HG03354 (cell line): ENCODE measurements around the gene TGFB3.

ENCODE experiments used
- ATAC-seq: cut with Tn5 transposase; IDR thresholded peaks from one replicate; pipeline ENCODE4 v1.9.1; 2021; ENCODE audit warnings: mild to moderate bottlenecking; ENCODE audit not compliant: unreplicated experiment, poor library complexity, severe bottlenecking

Gene TGFB3

DNA sequence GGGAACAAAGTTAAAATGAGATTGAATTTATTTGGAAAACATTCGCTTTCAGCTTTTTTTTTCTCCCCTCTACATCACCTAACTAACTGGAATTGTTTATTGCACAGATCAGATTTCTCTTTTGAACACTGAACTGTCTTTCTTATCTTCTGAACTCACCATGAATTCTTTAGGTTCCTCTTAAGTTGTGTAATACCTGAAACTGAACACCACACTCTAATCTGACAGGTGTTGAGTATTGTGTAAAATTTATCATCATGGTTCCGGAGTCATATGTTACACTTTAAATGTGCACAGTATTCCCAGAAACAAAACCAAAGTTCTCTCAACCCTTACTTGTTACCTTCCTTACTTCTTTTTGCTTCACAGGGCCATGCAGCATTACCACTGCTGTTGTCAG, 66.8 kb downstream of the TGFB3 start:
- no peak for ATAC-seq

DNA sequence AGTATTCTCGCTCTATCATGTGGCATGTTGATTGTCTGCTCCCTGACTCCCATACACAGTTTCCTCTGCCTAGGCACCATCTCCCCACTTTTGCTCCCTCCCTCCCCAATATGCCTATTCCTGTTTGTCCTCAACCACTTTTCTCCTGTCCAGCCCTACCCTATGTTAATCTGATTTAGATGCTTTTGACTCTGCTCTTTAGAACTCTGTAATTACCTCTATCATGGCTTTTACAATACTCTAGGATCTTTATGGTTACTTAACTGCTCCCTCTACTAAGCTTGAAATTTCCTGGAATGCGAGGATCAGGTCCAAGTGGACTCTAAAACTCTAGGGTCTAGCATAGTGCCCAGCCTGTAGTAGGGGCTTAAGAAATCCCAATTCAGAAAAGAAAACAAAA, 68.6 kb downstream of the TGFB3 start:
- no peak for ATAC-seq

DNA sequence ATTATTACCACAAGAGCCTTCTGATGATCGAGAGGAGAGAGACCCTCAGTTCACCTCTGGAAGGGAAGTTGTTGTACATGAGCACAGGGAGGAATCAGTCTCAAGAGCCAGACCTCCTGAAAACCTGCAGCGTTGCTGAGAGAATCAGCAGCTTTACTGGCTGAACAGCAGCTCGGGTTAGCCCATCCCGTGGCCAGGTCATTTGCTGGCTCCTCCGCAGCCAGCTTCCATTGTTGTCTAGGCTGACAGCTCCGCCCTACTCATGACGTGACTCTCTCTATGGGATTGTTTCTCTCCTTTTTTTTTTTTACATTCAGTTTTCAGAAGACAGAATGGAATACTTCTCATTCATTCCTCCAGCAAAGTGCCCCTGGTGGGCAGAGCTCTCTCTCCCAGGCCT, 69.9 kb downstream of the TGFB3 start:
- ATAC-seq = no peak

DNA sequence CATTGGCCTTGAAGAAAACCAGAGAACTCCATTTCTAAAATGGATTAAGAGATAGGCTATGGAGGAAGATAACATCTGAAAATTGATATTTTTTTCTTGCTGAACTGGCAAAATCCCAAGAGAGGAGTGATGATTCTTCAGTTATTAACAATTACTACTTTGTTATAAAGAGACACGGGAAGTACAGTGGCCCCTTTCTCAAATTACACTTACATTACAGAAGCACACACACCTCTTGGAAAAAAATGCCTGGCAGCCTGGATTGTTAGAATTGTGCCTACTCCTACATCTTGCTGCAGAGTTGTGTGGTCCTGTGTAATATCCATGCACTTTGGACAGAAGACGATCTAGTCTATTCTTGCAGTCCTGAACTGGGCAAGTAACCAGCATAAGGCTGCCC, 71.7 kb downstream of the TGFB3 start:
- ATAC-seq = no peak

DNA sequence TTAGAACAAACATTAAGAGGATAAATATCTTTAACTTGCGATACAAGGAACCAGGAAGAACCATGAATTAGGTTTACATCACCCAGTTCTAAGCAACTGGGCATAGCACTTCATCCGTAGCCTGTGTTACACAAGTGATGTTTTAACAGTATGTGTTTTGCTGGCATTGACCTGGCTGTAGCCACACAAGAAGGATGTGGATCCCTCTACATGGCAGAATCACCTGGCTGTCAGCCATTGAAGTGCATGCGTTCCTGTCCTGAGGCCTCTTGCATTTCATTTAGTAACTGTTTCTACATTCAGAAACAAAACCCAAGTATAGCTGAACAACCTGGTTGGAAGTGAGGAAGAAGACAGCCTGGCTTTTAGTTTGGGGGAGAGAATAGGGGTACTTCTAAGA, 72.2 kb downstream of the TGFB3 start:
- ATAC-seq = no peak
